ENCODE results near the gene LAMTOR1.

DNA sequence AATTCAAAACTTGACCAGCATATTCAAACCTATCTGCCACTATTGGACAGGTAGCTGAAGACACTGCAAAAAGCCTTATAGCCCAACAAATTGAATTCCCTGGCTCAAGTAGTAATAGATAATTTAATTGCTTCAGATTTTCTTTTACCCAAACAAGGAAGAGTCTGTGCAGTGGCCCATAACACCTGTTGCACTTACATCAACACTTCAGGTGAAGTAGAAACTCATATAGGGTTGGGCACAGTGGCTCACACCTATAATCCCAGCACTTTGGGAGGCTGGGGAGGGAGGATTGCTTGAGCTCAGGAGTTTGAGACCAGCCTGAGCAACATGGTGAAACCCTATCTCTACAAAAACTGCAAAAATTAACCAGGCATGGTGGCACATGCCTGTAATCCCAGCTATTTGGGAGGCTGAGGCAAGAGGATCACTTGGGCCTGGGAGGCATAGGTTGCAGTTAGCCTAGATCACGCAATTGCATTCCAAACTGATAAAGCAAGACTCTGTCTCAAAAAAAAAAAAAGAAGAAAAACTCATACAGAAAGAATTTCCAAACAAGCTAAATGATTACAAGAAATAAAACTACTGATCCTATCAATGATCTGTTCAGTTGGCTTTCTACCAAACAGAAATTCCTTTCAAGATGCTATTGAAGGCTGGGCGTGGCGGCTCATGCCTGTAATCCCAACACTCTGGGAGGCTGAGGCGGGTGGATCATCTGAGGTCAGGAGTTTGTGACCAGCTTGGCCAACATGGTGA is 41.9 kb upstream of the LAMTOR1 start:
- TF ChIP-seq POLR2A (IDR thresholded peaks at IDR 0.05; ENCODE audit: low read depth, low read length) (no peak), POLR2AphosphoS5 (IDR thresholded peaks at IDR 0.05; ENCODE audit: low read depth, low read length) (no peak), TAF1 (IDR thresholded peaks at IDR 0.05; ENCODE audit: borderline replicate concordance, low read depth, low read length) (no peak)
